Fibroblast of lung (primary cell): ENCODE data around the gene STX8.

Experiments used
- EZH2 ChIP-seq: IDR thresholded peaks from 2 replicates; pipeline ENCODE4 v1.5.1; 2012; ENCODE audit warnings: low read length, control low read depth, mild to moderate bottlenecking; ENCODE audit errors: missing control alignments
- TF ChIP-seq, protein P1 (sequence below), 2 donors: IDR thresholded peaks in 1 of 2; conservative IDR thresholded peaks in 1 of 2; 1 replicate in 1 of 2; 2 replicates in 1 of 2; pipeline ENCODE4 v1.5.1; 2011 to 2012; ENCODE audit warnings: low read length in 2 of 2, control low read depth in 1 of 2, inconsistent platforms in 1 of 2, low read depth in 1 of 2, mild to moderate bottlenecking in 1 of 2

- TF ChIP-seq, protein P1, sequence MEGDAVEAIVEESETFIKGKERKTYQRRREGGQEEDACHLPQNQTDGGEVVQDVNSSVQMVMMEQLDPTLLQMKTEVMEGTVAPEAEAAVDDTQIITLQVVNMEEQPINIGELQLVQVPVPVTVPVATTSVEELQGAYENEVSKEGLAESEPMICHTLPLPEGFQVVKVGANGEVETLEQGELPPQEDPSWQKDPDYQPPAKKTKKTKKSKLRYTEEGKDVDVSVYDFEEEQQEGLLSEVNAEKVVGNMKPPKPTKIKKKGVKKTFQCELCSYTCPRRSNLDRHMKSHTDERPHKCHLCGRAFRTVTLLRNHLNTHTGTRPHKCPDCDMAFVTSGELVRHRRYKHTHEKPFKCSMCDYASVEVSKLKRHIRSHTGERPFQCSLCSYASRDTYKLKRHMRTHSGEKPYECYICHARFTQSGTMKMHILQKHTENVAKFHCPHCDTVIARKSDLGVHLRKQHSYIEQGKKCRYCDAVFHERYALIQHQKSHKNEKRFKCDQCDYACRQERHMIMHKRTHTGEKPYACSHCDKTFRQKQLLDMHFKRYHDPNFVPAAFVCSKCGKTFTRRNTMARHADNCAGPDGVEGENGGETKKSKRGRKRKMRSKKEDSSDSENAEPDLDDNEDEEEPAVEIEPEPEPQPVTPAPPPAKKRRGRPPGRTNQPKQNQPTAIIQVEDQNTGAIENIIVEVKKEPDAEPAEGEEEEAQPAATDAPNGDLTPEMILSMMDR (conservative IDR thresholded peaks at IDR 0.05 in 1 of 2, IDR thresholded peaks at IDR 0.05 in 1 of 2; ENCODE audit: low read depth in 1 of 2, low read length in 2 of 2): no peak
- TF ChIP-seq EZH2: no peak
These were observed 229.2 kb downstream of the STX8 start for GRCh38 chr17:9346296-9346926.
